Endothelial cell of umbilical vein (primary cell): ENCODE results near the gene OPRD1. TPM values are rescaled to one million over a fixed set of nuclear protein-coding genes. Genes with fewer than 3 reads are reported as not detected.

Source experiments
- BruUV-seq: library from RNA; stranded (reverse); fragments of 400-500 nt; replicated peaks from 2 replicates; lab custom pipeline; 2021; lab: Mats Ljungman, UMichigan
- CTCF ChIA-PET: fragments of 300-600, 350-600 bp; sonication (Branson Sonifier 250); formaldehyde crosslinking; loops from one replicate; lab custom pipeline; 2021; ENCODE audit warnings: antibody characterized with exemption, inconsistent platforms; lab: Charles Lee
- POLR2A ChIA-PET: fragments of 300-600, 350-600 bp; sonication (Branson Sonifier 250); formaldehyde crosslinking; loops from one replicate; lab custom pipeline; 2021; ENCODE audit warnings: antibody characterized with exemption, inconsistent platforms; lab: Charles Lee
- DNase-seq: peaks from one replicate; pipeline ENCODE4 v3.0.0-alpha.2; 2011; ENCODE audit warnings: low read depth, low spot score
- FAIRE-seq: peaks from 2 replicates; lab custom pipeline; 2011; peaks lifted over from hg19 to GRCh38; lab: Jason Lieb, UNC
- H2AFZ ChIP-seq: 2 replicates; pipeline ENCODE4 v1.6.0; 2012; ENCODE audit warnings: low read depth, low read length, control low read depth, inconsistent platforms
- H3K27ac ChIP-seq: 2 replicates; pipeline ENCODE4 v1.5.1; 2011; ENCODE audit warnings: low read depth, mild to moderate bottlenecking, control low read depth, low read length, moderate library complexity; ENCODE audit not compliant: insufficient read depth
- H3K27me3 ChIP-seq, 2 experiments: 2 replicates each; pipeline versions ENCODE4 v1.6.0 to v1.6.1; 2011; ENCODE audit warnings: low read length in 2 of 2, mixed read lengths in 1 of 2; ENCODE audit not compliant: control insufficient read depth in 2 of 2, insufficient read depth in 2 of 2
- H3K36me3 ChIP-seq, 2 experiments: 2 replicates in 1 of 2; 3 replicates in 1 of 2; pipeline ENCODE4 v1.5.1; 2011; ENCODE audit warnings: low read length in 2 of 2, mild to moderate bottlenecking in 1 of 2, moderate library complexity in 1 of 2; ENCODE audit not compliant: control insufficient read depth in 2 of 2, insufficient read depth in 2 of 2; ENCODE audit errors: extremely low read depth in 1 of 2
- H3K4me1 ChIP-seq: 3 replicates; pipeline ENCODE4 v1.5.1; 2011; ENCODE audit warnings: mild to moderate bottlenecking, low read length; ENCODE audit not compliant: control insufficient read depth, insufficient read depth; ENCODE audit errors: extremely low read depth
- H3K4me2 ChIP-seq: 2 replicates; pipeline ENCODE4 v1.6.1; 2011; ENCODE audit warnings: low read length, control low read depth, mixed read lengths; ENCODE audit not compliant: insufficient read depth
- H3K4me3 ChIP-seq, 3 experiments: fragments of 200-600 bp in 1 of 3; sonication (generic), shearing (Covaris generic) in 1 of 3; replicated peaks in 1 of 3; 2 replicates each; pipeline ENCODE4 v1.5.1; 2011 to 2016; ENCODE audit warnings: control low read depth in 3 of 3, low read length in 3 of 3, mild to moderate bottlenecking in 2 of 3, inconsistent platforms in 1 of 3, low read depth in 1 of 3, moderate library complexity in 1 of 3; ENCODE audit not compliant: insufficient read depth in 1 of 3
- H3K79me2 ChIP-seq: 2 replicates; pipeline ENCODE4 v1.6.0; 2012; ENCODE audit warnings: low read length, inconsistent platforms; ENCODE audit not compliant: control insufficient read depth, insufficient read depth
- H3K9ac ChIP-seq: replicated peaks from 2 replicates; pipeline ENCODE3; 2011; ENCODE audit warnings: low read length, control low read depth; ENCODE audit not compliant: insufficient read depth; ENCODE audit errors: extremely low read depth
- H3K9me1 ChIP-seq: replicated peaks from 3 replicates; pipeline ENCODE4 v1.6.0; 2011; ENCODE audit warnings: mild to moderate bottlenecking, low read length; ENCODE audit not compliant: control insufficient read depth, insufficient read depth; ENCODE audit errors: extremely low read depth
- H3K9me3 ChIP-seq: replicated peaks from 2 replicates; pipeline ENCODE4 v1.5.1; 2012; ENCODE audit warnings: low read length, inconsistent platforms; ENCODE audit not compliant: control insufficient read depth, insufficient read depth
- H4K20me1 ChIP-seq: replicated peaks from 2 replicates; pipeline ENCODE3; 2011; ENCODE audit warnings: mild to moderate bottlenecking, low read length; ENCODE audit not compliant: control insufficient read depth, insufficient read depth; ENCODE audit errors: extremely low read depth
- FOS ChIP-seq: IDR thresholded peaks from 2 replicates; pipeline ENCODE4 v1.6.1; 2011; ENCODE audit warnings: mild to moderate bottlenecking, low read length, moderate library complexity, borderline replicate concordance; ENCODE audit not compliant: insufficient read depth
- GATA2 ChIP-seq: IDR thresholded peaks from 2 replicates; pipeline ENCODE4 v1.7.0; 2011; ENCODE audit warnings: low read depth, mild to moderate bottlenecking, moderate library complexity, mixed read lengths, low read length; ENCODE audit not compliant: insufficient read length, insufficient read depth
- POLR2A ChIP-seq: IDR thresholded peaks from 2 replicates; pipeline ENCODE4 v1.6.1; 2012; ENCODE audit warnings: low read depth, mild to moderate bottlenecking, control low read depth, low read length
- POLR2AphosphoS5 ChIP-seq: IDR thresholded peaks from 2 replicates; pipeline ENCODE4 v1.6.1; 2012; ENCODE audit warnings: low read depth, mild to moderate bottlenecking, control low read depth, low read length, moderate library complexity; ENCODE audit not compliant: insufficient read depth
- dilution Hi-C: fragments of 300-500 bp; cut with MboI; formaldehyde crosslinking; loops from one replicate; pipeline ENCODE4 v1.15.0; 2019; ENCODE audit warnings: low sequenced_read_pairs; ENCODE audit not compliant: extremely low pct_ligation_motif_present
- intact Hi-C: fragments of 100-400 bp; cut with micrococcal nuclease; formaldehyde crosslinking; loops from one replicate; pipeline ENCODE4 v1.10.0; 2022
- polyA plus RNA-seq, 4 experiments: library from polyadenylated mRNA; depleted of rRNA in 3 of 4; stranded (reverse) in 3 of 4; unstranded in 1 of 4; fragments of >200 nt; gene quantifications; 2 replicates each; pipeline versions ENCODE4 v1.2.1 to v1.2.3, GENCODE V29; 2011 to 2012; ENCODE audit warnings: missing spikeins in 1 of 4
- total RNA-seq: library from RNA; stranded (reverse); gene quantifications from 2 replicates; pipeline ENCODE4 v1.2.3, GENCODE V29; 2021
- TF ChIP-seq, protein P1 (sequence below), 2 donors: IDR thresholded peaks; 1 replicate in 1 of 2; 2 replicates in 1 of 2; pipeline ENCODE4 v1.5.1; 2011; ENCODE audit warnings: low read length in 2 of 2, mild to moderate bottlenecking in 2 of 2, moderate library complexity in 2 of 2, control low read depth in 1 of 2, inconsistent platforms in 1 of 2, low read depth in 1 of 2; ENCODE audit not compliant: insufficient read depth in 1 of 2; ENCODE audit errors: extremely low read depth in 1 of 2
- TF ChIP-seq, protein P2 (sequence below): IDR thresholded peaks from 2 replicates; pipeline ENCODE4 v1.6.1; 2011; ENCODE audit not compliant: insufficient read depth, insufficient read length

Gene OPRD1
- total and polyA plus RNA-seq, 2 donors (not counting 3 experiments of a cell fraction or from before 2014, with no cell fraction given): not detected

DNA sequence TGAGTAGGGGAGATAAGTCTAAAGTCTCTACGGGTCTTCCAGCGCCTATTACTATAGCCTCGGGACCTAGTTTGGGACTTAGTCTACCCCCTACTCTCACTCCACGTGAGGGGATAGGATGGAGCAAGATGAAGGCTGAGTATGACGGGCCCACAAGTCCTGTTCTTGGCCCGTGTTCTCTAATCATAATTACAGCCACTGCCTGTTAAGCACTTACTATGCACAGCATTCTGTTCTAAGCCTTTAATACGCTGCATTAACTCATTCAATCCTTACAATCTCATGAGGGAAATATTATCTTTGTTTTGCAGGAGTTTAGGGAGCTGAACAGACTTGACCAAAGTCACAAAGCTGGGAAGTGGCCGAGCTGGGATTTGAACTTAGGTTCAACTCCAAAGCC, 78.5 kb downstream of the OPRD1 start:
- BruUV-seq: TSS peak; percentile 2
- H4K20me1 ChIP-seq: no peaks in the 10 kb centered on the region
- dilution Hi-C loops: no loop called here
- H3K27ac ChIP-seq: no peak overlapping the region
- intact Hi-C loops: no loop called here
- CTCF ChIA-PET: interaction anchor here (1.2 to 2.0 kb wide), 6 partner anchors 9 to 312 kb away, joined by 3 to 8 read pairs (median 6); partner anchors contain the start of gene EPB41
- peaks cover 10% of the 10 kb centered on the region for H3K4me1 ChIP-seq
- H3K9me3 ChIP-seq: no peaks in the 10 kb centered on the region
- no peaks in the 10 kb centered on the region for H3K9me1 ChIP-seq
- DNase-seq (no peak), FAIRE-seq (no peak)
- POLR2A ChIA-PET: no interaction called here
- H3K27me3 ChIP-seq: no peaks in the 10 kb centered on the region
- H3K4me2 ChIP-seq: no peak overlapping the region
- TF ChIP-seq, protein P1, sequence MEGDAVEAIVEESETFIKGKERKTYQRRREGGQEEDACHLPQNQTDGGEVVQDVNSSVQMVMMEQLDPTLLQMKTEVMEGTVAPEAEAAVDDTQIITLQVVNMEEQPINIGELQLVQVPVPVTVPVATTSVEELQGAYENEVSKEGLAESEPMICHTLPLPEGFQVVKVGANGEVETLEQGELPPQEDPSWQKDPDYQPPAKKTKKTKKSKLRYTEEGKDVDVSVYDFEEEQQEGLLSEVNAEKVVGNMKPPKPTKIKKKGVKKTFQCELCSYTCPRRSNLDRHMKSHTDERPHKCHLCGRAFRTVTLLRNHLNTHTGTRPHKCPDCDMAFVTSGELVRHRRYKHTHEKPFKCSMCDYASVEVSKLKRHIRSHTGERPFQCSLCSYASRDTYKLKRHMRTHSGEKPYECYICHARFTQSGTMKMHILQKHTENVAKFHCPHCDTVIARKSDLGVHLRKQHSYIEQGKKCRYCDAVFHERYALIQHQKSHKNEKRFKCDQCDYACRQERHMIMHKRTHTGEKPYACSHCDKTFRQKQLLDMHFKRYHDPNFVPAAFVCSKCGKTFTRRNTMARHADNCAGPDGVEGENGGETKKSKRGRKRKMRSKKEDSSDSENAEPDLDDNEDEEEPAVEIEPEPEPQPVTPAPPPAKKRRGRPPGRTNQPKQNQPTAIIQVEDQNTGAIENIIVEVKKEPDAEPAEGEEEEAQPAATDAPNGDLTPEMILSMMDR (IDR thresholded peaks at IDR 0.05; ENCODE audit: extremely low read depth in 1 of 2, insufficient read depth in 1 of 2, low read depth in 1 of 2, low read length in 2 of 2): no peak
- TF ChIP-seq FOS (no peak), POLR2A (no peak), POLR2AphosphoS5 (no peak), GATA2 (no peak)
- TF ChIP-seq, protein P2, sequence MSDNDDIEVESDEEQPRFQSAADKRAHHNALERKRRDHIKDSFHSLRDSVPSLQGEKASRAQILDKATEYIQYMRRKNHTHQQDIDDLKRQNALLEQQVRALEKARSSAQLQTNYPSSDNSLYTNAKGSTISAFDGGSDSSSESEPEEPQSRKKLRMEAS: no peak
- peaks cover 0 to 4% of the 10 kb centered on the region in 2 experiments for H3K36me3 ChIP-seq
- H3K4me3 ChIP-seq: no peak overlapping the region
- H3K9ac ChIP-seq: no peak overlapping the region
- no peak overlapping the region for H2AFZ ChIP-seq
- H3K79me2 ChIP-seq: peaks cover 3% of the 10 kb centered on the region
